HG02642 (cell line): ENCODE data around the gene PPP1R18.
"Not testable (repeated sequence)": the region's sequence is repeated elsewhere in the genome, so short reads cannot be mapped to it uniquely, and the experiment has no call there.

Source experiments
- ATAC-seq: cut with Tn5 transposase; IDR thresholded peaks from one replicate; pipeline ENCODE4 v1.9.1; 2021; ENCODE audit warnings: mild to moderate bottlenecking; ENCODE audit not compliant: unreplicated experiment, poor library complexity

PPP1R18 gene

GRCh38 chr6:30686009-30686907 lies at the start of gene PPP1R18:
Gene PPP1R18, minus strand, starts transcription at chr6:30686645. Its CDS starts 627 bp downstream, at chr6:30686018.
- peak; percentile 26 for ATAC-seq

- ATAC-seq, result peak; percentile 50
Observed at GRCh38 chr6:30735668-30736314, 49.3 kb upstream of the PPP1R18 start.

- no peak for ATAC-seq
Observed at GRCh38 chr6:30732237-30732943, 45.9 kb upstream of the PPP1R18 start.

- peak; percentile 73 for ATAC-seq
Observed at GRCh38 chr6:30730601-30731435, 44.4 kb upstream of the PPP1R18 start.

- ATAC-seq, result no peak
Observed at GRCh38 chr6:30727920-30728553, 41.6 kb upstream of the PPP1R18 start.

- ATAC-seq, result no peak
Observed at GRCh38 chr6:30726506-30727413, 40.3 kb upstream of the PPP1R18 start.

- no peak for ATAC-seq
Observed at GRCh38 chr6:30725713-30726505, 39.5 kb upstream of the PPP1R18 start.

GRCh38 chr6:30724906-30725667 lies 38.6 kb upstream of the PPP1R18 start:
- no peak for ATAC-seq

- not testable (repeated sequence) for ATAC-seq
Observed at GRCh38 chr6:30723843-30724741, 37.6 kb upstream of the PPP1R18 start.

GRCh38 chr6:30723159-30723842 lies 36.9 kb upstream of the PPP1R18 start:
- not testable (repeated sequence) for ATAC-seq

GRCh38 chr6:30722280-30723112 lies 36.1 kb upstream of the PPP1R18 start:
- ATAC-seq, result no peak

- not testable (repeated sequence) for ATAC-seq
Observed at GRCh38 chr6:30722025-30722279, 35.5 kb upstream of the PPP1R18 start.

GRCh38 chr6:30721198-30722024 lies 35.0 kb upstream of the PPP1R18 start:
- peak; percentile 32 for ATAC-seq

GRCh38 chr6:30720738-30721197 lies 34.3 kb upstream of the PPP1R18 start:
- no peak for ATAC-seq
